D721Med (cell line): Measurements from ENCODE around the gene PORCN.

Experiments used
- DNase-seq: peaks from one replicate; pipeline ENCODE4 v3.0.0; 2011; ENCODE audit warnings: low spot score; ENCODE audit not compliant: insufficient read length
- FAIRE-seq: peaks from 2 replicates; lab custom pipeline; 2011; peaks lifted over from hg19 to GRCh38; lab: Jason Lieb, UNC
- CTCF ChIP-seq: IDR thresholded peaks from 2 replicates; pipeline ENCODE4 v1.5.1; 2012; ENCODE audit warnings: mild to moderate bottlenecking, control low read depth; ENCODE audit not compliant: insufficient read depth; ENCODE audit errors: missing control alignments

Gene PORCN

GRCh38 chrX:48496660-48497059 lies 12.1 kb upstream of the PORCN start:
- DNase-seq (no peak), FAIRE-seq (no peak)
- TF ChIP-seq CTCF: no peak

- DNase-seq: no peak
- FAIRE-seq: no peak
- TF ChIP-seq CTCF: no peak
Observed at GRCh38 chrX:48497871-48498270, 10.9 kb upstream of the PORCN start.

DNA sequence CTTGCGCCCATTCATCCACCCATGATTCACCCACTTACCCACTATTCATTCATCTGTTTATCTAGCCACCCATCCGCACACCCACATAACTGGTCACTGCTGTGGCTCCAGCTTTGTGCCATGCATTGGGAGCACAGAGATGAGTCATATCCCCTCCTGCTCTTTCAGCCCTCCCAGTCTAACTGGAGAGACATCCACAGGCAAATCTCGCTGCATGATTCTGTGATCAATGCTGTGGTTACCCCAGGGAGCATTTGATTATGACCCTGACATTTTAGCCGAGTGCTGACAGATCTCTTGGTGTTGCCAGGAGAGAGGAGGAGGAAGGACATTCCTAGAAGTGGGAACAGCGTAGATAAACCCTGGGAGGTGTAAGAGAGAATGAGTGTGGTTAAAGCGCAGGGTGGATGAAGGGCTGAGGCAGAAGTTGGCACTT lies 10.4 kb upstream of the PORCN start:
- DNase-seq (no peak), FAIRE-seq (no peak)
- TF ChIP-seq CTCF: no peak

DNA sequence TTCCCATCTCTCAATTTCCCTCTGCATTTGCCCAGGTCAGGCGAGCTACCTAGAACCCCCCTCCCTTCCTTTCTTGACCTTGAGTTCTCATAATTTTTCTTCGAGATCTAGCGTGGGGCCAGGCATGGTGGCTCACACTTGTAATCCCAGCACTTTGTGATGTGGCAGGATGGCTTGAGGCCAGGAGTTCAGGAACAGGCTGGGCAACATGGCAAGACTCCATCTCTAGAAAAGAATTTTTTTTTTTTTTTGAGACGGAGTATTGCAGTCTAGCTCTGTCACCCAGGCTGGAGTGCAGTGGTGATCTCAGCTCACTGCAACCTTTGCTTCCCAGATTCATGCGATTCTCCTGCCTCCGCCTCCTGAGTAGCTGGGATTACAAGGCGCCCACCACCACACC lies 4.5 kb upstream of the PORCN start:
- FAIRE-seq (no peak), DNase-seq (no peak)
- TF ChIP-seq CTCF: no peak

- no peak for TF ChIP-seq CTCF
- no peak for FAIRE-seq
- DNase-seq: no peak
Observed at GRCh38 chrX:48505481-48505880, 3.3 kb upstream of the PORCN start.

- no peak for TF ChIP-seq CTCF
- DNase-seq: no peak
- FAIRE-seq: no peak
Observed at GRCh38 chrX:48507246-48507645, 1.5 kb upstream of the PORCN start.

- DNase-seq (no peak), FAIRE-seq (no peak)
- TF ChIP-seq CTCF: no peak
Observed at GRCh38 chrX:48509245-48509590, 426 bp downstream of the PORCN start.
